ENCODE measurements around the gene PTPRD. TPM values are rescaled to one million over a fixed set of nuclear protein-coding genes. Genes with fewer than 3 reads are reported as not detected.

PTPRD gene
- polyA plus RNA-seq, 4 donors = 2.1 to 5.6 (median 3.9) TPM

DNA sequence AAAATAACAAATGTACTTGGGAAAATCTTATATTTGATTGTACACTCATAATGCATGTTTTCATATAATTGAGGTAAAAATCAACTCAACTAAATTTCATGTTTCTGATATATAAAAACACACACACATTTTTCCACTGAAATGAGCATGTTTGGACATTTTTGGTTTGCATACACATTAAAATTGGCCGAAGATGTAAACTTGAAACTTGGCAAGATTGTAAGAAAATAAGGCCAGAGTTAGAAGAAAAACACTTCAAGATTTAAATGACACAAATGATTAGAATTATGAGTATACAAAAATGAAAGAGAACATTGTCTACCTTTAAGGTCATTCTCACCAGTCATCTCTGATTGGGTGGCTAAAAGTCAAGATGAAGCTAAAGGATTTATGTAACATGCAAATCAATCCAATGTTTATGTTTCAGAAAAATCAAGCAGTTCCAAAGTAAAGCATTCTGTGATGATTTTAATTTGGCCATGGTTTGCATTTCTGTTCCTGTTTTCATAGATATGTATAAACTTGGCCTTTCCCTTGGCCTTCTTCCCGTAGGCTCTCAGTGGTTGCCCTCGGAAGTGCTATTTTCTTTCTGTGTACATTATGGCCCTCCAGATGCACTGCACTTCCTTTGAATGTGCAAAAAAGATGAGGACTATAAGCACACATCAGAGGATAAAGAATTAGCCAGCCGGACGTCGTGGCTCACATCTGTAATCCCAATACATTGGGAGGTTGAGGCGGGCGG is 1707.9 kb downstream of the PTPRD start:
- Histone ChIP-seq H3K36me3 (ENCODE audit: control insufficient read depth in 3 of 3, insufficient read depth in 2 of 3, low read depth in 1 of 3, low read length in 3 of 3) (no peaks in the 10 kb centered on the region), H3K9me3 (ENCODE audit: control insufficient read depth in 2 of 2, insufficient read depth in 1 of 2, low read depth in 1 of 2, low read length in 1 of 2) (no peaks in the 10 kb centered on the region), H3K4me1 (ENCODE audit: control insufficient read depth in 3 of 3, insufficient read depth in 2 of 3, low read depth in 1 of 3, low read length in 2 of 3) (no peaks in the 10 kb centered on the region), H3K27me3 (ENCODE audit: control insufficient read depth in 3 of 3, insufficient read depth in 3 of 3, low read length in 3 of 3) (no peaks in the 10 kb centered on the region), H3K4me3 (ENCODE audit: low read depth in 1 of 3, low read length in 3 of 3) (no peak overlapping the region), H3K27ac (ENCODE audit: low read depth in 1 of 3, low read length in 2 of 3) (no peak overlapping the region)
- FAIRE-seq = no peak
- DNase-seq = no peak
- 60 to 88% (median 80%) methylated on average over 8 of the region's 8 CpGs for WGBS, 3 donors

GRCh38 chr9:8903077-8903476 is 1709.7 kb downstream of the PTPRD start:
- no peaks in the 10 kb centered on the region for H3K4me1 ChIP-seq (ENCODE audit: control insufficient read depth in 3 of 3, insufficient read depth in 2 of 3, low read depth in 1 of 3, low read length in 2 of 3)
- H3K27me3 ChIP-seq (ENCODE audit: control insufficient read depth in 3 of 3, insufficient read depth in 3 of 3, low read length in 3 of 3) = no peaks in the 10 kb centered on the region
- H3K9me3 ChIP-seq (ENCODE audit: control insufficient read depth in 2 of 2, insufficient read depth in 1 of 2, low read depth in 1 of 2, low read length in 1 of 2) = no peaks in the 10 kb centered on the region
- H3K27ac ChIP-seq (ENCODE audit: low read depth in 1 of 3, low read length in 2 of 3) = no peak overlapping the region
- no peaks in the 10 kb centered on the region for H3K36me3 ChIP-seq (ENCODE audit: control insufficient read depth in 3 of 3, insufficient read depth in 2 of 3, low read depth in 1 of 3, low read length in 3 of 3)
- H3K4me3 ChIP-seq (ENCODE audit: low read depth in 1 of 3, low read length in 3 of 3) = no peak overlapping the region
- WGBS, 3 donors = 71 to 77% (median 77%) methylated on average over 5 of the region's 5 CpGs
- DNase-seq (no peak), FAIRE-seq (no peak)

DNA sequence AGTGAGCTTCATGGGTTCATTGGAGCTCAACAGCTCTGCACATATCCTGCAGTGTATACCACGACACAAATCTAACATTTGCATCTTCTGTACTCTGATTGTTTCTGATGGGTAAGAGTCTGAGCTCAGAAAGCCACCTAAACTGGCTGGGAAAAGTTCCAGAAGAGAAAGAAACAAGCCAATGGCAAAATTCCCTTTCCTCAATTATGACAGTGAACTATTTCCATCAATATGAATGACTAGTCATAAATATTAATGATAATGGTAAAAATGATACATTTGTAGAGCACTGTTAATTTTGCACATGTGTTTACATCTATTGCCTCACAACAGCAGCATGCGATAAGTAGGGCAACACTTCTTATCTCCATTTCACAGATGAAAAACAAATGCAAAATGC is 1711.7 kb downstream of the PTPRD start:
- Histone ChIP-seq H3K4me3 (ENCODE audit: low read depth in 1 of 3, low read length in 3 of 3) (no peak overlapping the region), H3K36me3 (ENCODE audit: control insufficient read depth in 3 of 3, insufficient read depth in 2 of 3, low read depth in 1 of 3, low read length in 3 of 3) (no peaks in the 10 kb centered on the region), H3K4me1 (ENCODE audit: control insufficient read depth in 3 of 3, insufficient read depth in 2 of 3, low read depth in 1 of 3, low read length in 2 of 3) (no peaks in the 10 kb centered on the region), H3K9me3 (ENCODE audit: control insufficient read depth in 2 of 2, insufficient read depth in 1 of 2, low read depth in 1 of 2, low read length in 1 of 2) (no peaks in the 10 kb centered on the region), H3K27ac (ENCODE audit: low read depth in 1 of 3, low read length in 2 of 3) (no peak overlapping the region), H3K27me3 (ENCODE audit: control insufficient read depth in 3 of 3, insufficient read depth in 3 of 3, low read length in 3 of 3) (no peaks in the 10 kb centered on the region)
- no peak for DNase-seq
- WGBS, 3 donors = 73 to 82% (median 77%) methylated on average over 2 of the region's 2 CpGs
- FAIRE-seq = no peak

- Histone ChIP-seq H3K27me3 (ENCODE audit: control insufficient read depth in 3 of 3, insufficient read depth in 3 of 3, low read length in 3 of 3) (no peaks in the 10 kb centered on the region), H3K4me1 (ENCODE audit: control insufficient read depth in 3 of 3, insufficient read depth in 2 of 3, low read depth in 1 of 3, low read length in 2 of 3) (peaks cover 0 to 2% (median 0%) of the 10 kb centered on the region in 3 donors), H3K36me3 (ENCODE audit: control insufficient read depth in 3 of 3, insufficient read depth in 2 of 3, low read depth in 1 of 3, low read length in 3 of 3) (no peaks in the 10 kb centered on the region), H3K9me3 (ENCODE audit: control insufficient read depth in 2 of 2, insufficient read depth in 1 of 2, low read depth in 1 of 2, low read length in 1 of 2) (no peaks in the 10 kb centered on the region), H3K4me3 (ENCODE audit: low read depth in 1 of 3, low read length in 3 of 3) (no peak overlapping the region), H3K27ac (ENCODE audit: low read depth in 1 of 3, low read length in 2 of 3) (no peak overlapping the region)
- WGBS, 3 donors = 66 to 81% (median 73%) methylated on average over 4 of the region's 4 CpGs
- no peak for FAIRE-seq
- DNase-seq = no peak
Observed at GRCh38 chr9:8899511-8899910, 1713.3 kb downstream of the PTPRD start.

GRCh38 chr9:8895861-8896224 is 1717.0 kb downstream of the PTPRD start:
- WGBS, 3 donors = 32 to 34% (median 34%) methylated on average over 3 of the region's 3 CpGs
- peak; percentile 50 to 68 for DNase-seq
- H3K4me3 ChIP-seq (ENCODE audit: low read depth in 1 of 3, low read length in 3 of 3) = no peak overlapping the region
- H3K27ac ChIP-seq (ENCODE audit: low read depth in 1 of 3, low read length in 2 of 3) = no peak overlapping the region
- no peaks in the 10 kb centered on the region for H3K9me3 ChIP-seq (ENCODE audit: control insufficient read depth in 2 of 2, insufficient read depth in 1 of 2, low read depth in 1 of 2, low read length in 1 of 2)
- H3K4me1 ChIP-seq (ENCODE audit: control insufficient read depth in 3 of 3, insufficient read depth in 2 of 3, low read depth in 1 of 3, low read length in 2 of 3) = peaks cover 0 to 2% (median 0%) of the 10 kb centered on the region in 3 donors
- no peaks in the 10 kb centered on the region for H3K27me3 ChIP-seq (ENCODE audit: control insufficient read depth in 3 of 3, insufficient read depth in 3 of 3, low read length in 3 of 3)
- FAIRE-seq = no peak
- no peaks in the 10 kb centered on the region for H3K36me3 ChIP-seq (ENCODE audit: control insufficient read depth in 3 of 3, insufficient read depth in 2 of 3, low read depth in 1 of 3, low read length in 3 of 3)

DNA sequence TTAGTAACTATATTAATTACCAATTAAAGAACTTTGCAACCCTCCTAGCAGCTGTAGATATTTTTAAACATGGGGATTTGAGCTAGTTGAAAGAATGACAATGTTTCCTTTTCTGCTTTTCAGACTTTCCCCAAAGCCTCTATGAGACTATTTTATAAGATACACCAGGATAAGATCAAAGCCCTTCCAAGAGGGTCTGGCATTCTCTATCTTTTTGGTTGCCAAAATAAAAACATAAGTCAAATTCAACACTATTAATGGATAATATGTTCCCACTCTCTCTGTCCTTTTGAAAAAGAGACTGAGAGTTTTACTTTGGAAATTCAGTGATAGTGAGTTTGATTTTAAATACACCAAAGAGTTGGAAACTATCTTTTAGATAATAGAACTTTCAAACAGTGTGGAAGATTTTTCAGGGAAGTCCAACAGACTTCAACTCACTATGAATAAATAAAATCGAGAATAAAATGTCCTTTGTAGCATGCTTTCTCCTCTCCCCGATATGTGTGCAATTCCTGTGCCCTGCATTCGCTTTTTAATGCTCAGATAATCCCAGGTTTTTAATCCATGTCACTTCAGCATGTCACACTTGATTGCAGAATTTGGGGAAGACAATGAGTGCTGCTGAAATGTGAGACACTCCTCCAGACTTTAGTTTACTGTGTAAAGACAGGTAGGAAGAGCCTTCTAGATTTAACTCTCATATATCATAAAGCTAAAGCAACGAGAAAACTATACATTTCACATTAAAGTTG is 1717.5 kb downstream of the PTPRD start:
- WGBS, 3 donors = 12 to 38% (median 25%) methylated on average over 4 of the region's 4 CpGs
- DNase-seq = no peak
- no peak overlapping the region for H3K27ac ChIP-seq (ENCODE audit: low read depth in 1 of 3, low read length in 2 of 3)
- H3K27me3 ChIP-seq (ENCODE audit: control insufficient read depth in 3 of 3, insufficient read depth in 3 of 3, low read length in 3 of 3) = no peaks in the 10 kb centered on the region
- no peak overlapping the region for H3K4me3 ChIP-seq (ENCODE audit: low read depth in 1 of 3, low read length in 3 of 3)
- H3K4me1 ChIP-seq (ENCODE audit: control insufficient read depth in 3 of 3, insufficient read depth in 2 of 3, low read depth in 1 of 3, low read length in 2 of 3) = peaks cover 0 to 2% (median 0%) of the 10 kb centered on the region in 3 donors
- no peak for FAIRE-seq
- H3K9me3 ChIP-seq (ENCODE audit: control insufficient read depth in 2 of 2, insufficient read depth in 1 of 2, low read depth in 1 of 2, low read length in 1 of 2) = no peaks in the 10 kb centered on the region
- H3K36me3 ChIP-seq (ENCODE audit: control insufficient read depth in 3 of 3, insufficient read depth in 2 of 3, low read depth in 1 of 3, low read length in 3 of 3) = no peaks in the 10 kb centered on the region

DNA sequence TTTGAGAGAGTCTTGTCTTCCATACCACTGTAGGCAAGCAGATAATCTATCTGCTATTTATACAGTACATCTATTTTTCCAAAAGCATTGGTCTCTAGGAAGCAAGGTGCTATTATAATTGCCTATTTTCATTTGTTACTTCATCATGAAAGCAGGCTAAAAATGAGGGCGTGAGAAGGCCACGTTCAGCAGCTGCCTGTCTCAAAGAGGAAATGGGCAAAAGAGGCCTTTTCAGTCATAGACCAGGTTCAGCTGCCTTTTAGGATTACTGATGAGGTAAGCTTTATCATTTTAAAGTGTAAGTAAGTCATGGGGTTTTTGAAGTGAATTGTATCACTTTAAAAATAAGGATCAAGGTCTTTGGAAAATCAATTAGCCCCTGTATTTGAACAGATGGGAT is 1722.1 kb downstream of the PTPRD start:
- Histone ChIP-seq H3K36me3 (ENCODE audit: control insufficient read depth in 3 of 3, insufficient read depth in 2 of 3, low read depth in 1 of 3, low read length in 3 of 3) (no peaks in the 10 kb centered on the region), H3K4me1 (ENCODE audit: control insufficient read depth in 3 of 3, insufficient read depth in 2 of 3, low read depth in 1 of 3, low read length in 2 of 3) (peaks cover 0 to 7% (median 3%) of the 10 kb centered on the region in 3 donors), H3K27ac (ENCODE audit: low read depth in 1 of 3, low read length in 2 of 3) (no peak overlapping the region), H3K4me3 (ENCODE audit: low read depth in 1 of 3, low read length in 3 of 3) (no peak overlapping the region), H3K27me3 (ENCODE audit: control insufficient read depth in 3 of 3, insufficient read depth in 3 of 3, low read length in 3 of 3) (no peaks in the 10 kb centered on the region), H3K9me3 (ENCODE audit: control insufficient read depth in 2 of 2, insufficient read depth in 1 of 2, low read depth in 1 of 2, low read length in 1 of 2) (no peaks in the 10 kb centered on the region)
- 61 to 64% (median 62%) methylated on average over 2 of the region's 2 CpGs for WGBS, 3 donors
- FAIRE-seq (no peak), DNase-seq (no peak)

DNA sequence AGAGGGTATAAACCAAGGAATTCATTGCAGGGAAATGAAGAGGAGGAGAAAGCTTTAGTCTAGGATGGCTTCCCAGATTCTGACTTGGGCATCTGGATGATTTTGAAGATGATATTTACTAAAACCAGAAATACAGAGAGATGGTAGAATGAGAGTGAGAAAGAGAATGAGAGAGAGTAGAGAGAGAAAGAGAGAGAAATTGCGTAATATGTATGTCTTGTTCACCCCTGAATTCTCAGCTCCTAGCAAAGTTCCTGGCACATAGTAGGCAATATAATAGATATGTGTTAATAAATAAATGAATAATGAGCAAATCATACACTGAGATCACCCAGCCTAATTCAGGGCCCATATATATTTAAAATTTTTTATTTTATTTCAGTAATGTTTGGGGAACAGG is 1723.7 kb downstream of the PTPRD start:
- Histone ChIP-seq H3K27me3 (ENCODE audit: control insufficient read depth in 3 of 3, insufficient read depth in 3 of 3, low read length in 3 of 3) (no peaks in the 10 kb centered on the region), H3K4me1 (ENCODE audit: control insufficient read depth in 3 of 3, insufficient read depth in 2 of 3, low read depth in 1 of 3, low read length in 2 of 3) (peaks cover 0 to 4% (median 3%) of the 10 kb centered on the region in 3 donors), H3K27ac (ENCODE audit: low read depth in 1 of 3, low read length in 2 of 3) (no peak overlapping the region), H3K9me3 (ENCODE audit: control insufficient read depth in 2 of 2, insufficient read depth in 1 of 2, low read depth in 1 of 2, low read length in 1 of 2) (no peaks in the 10 kb centered on the region), H3K36me3 (ENCODE audit: control insufficient read depth in 3 of 3, insufficient read depth in 2 of 3, low read depth in 1 of 3, low read length in 3 of 3) (no peaks in the 10 kb centered on the region), H3K4me3 (ENCODE audit: low read depth in 1 of 3, low read length in 3 of 3) (no peak overlapping the region)
- WGBS, 3 donors = 93 to 96% (median 96%) methylated on average over 1 of the region's 1 CpG
- FAIRE-seq = no peak
- DNase-seq = no peak
